Upper lobe of left lung (tissue), 4 donors: ENCODE measurements around the gene MMAB.

Source experiments
- EP300 ChIP-seq, 4 donors: sonication (generic); formaldehyde crosslinking; IDR thresholded peaks; one replicate each; pipeline ENCODE4 v1.5.1; 2017; ENCODE audit warnings: antibody characterized with exemption in 4 of 4, control low read depth in 2 of 4
- POLR2A ChIP-seq, 4 donors: fragments of 450-650 bp; IDR thresholded peaks; one replicate each; pipeline ENCODE4 v1.5.1; 2016 to 2017; ENCODE audit warnings: antibody characterized with exemption in 4 of 4, mild to moderate bottlenecking in 2 of 4
- POLR2AphosphoS5 ChIP-seq, 2 donors: sonication (generic); formaldehyde crosslinking; IDR thresholded peaks; one replicate each; pipeline ENCODE4 v1.5.1; 2017; ENCODE audit warnings: antibody characterized with exemption in 2 of 2
- TF ChIP-seq, protein P1 (sequence below), 6 experiments: fragments of 450-650 bp in 4 of 6; fragments of 200-600 bp in 2 of 6; sonication (generic) in 2 of 6; IDR thresholded peaks; one replicate each; pipeline ENCODE4 v1.5.1; 2016 to 2019; ENCODE audit warnings: antibody characterized with exemption in 6 of 6

DNA sequence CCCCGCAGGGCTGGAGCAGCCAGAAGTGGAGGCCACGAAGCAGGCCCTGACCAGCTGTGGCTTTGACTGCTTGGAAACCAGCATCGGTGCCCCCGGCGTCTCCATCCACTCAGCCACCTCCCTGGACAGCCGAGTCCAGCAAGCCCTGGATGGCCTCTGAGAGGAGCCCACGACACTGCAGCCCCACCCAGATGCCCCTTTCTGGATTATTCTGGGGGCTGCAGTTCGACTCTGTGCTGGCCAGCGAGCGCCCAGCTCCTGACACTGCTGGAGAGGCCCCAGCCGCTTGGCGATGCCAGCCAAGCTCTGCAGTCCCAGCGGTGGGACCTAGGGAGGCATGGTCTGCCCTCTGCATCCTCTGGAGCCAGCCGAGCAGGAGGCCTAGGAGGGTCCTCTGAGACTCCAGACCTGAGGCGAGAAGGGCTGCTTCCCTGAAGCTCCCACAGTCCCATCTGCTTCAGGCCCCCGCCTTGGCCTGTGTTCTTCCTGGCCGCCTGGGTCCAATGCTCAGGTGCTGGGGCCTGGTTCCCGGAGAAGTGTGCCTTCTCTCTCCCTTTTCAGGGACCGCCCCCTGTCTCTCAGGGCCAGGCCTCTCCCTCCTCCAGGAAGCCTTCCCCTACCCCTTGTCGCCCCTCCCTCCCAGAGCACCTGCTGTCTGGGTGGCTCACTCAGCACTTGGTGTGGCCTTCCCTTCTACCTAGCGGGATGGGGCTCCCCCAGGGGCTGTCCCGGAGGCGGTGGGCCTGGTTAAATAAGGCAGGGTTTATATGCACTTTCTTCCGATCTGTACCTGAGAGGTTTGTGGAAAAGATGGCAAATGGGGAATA, 23.3 kb upstream of the MMAB start:
- TF ChIP-seq, protein P1, sequence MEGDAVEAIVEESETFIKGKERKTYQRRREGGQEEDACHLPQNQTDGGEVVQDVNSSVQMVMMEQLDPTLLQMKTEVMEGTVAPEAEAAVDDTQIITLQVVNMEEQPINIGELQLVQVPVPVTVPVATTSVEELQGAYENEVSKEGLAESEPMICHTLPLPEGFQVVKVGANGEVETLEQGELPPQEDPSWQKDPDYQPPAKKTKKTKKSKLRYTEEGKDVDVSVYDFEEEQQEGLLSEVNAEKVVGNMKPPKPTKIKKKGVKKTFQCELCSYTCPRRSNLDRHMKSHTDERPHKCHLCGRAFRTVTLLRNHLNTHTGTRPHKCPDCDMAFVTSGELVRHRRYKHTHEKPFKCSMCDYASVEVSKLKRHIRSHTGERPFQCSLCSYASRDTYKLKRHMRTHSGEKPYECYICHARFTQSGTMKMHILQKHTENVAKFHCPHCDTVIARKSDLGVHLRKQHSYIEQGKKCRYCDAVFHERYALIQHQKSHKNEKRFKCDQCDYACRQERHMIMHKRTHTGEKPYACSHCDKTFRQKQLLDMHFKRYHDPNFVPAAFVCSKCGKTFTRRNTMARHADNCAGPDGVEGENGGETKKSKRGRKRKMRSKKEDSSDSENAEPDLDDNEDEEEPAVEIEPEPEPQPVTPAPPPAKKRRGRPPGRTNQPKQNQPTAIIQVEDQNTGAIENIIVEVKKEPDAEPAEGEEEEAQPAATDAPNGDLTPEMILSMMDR (IDR thresholded peaks at IDR 0.05), result no peak
- no peak for TF ChIP-seq POLR2AphosphoS5 (IDR thresholded peaks at IDR 0.05)
- TF ChIP-seq POLR2A (IDR thresholded peaks at IDR 0.05), result no peak
- TF ChIP-seq EP300 (IDR thresholded peaks at IDR 0.05), result no peak
